ENCODE results near the gene CHST9. TPM values are rescaled to one million over a fixed set of nuclear protein-coding genes. Genes with fewer than 3 reads are reported as not detected.

The CHST9 gene
- total RNA-seq, 4 donors from 2014 or later, result 0.16 to 0.80 (median 0.41) TPM; not detected in 1

- 53 to 60% methylated on average over 8 to 9 of the region's 9 CpGs for WGBS, 2 donors (ENCODE audit: low coverage in 1 of 2)
- H3K4me1 ChIP-seq, result peaks cover 0 to 16% (median 7%) of the 10 kb centered on the region in 4 donors
- H3K4me3 ChIP-seq, result no peak overlapping the region
- TF ChIP-seq EP300 (IDR thresholded peaks at IDR 0.05; ENCODE audit: low read depth), result no peak
- no peak for TF ChIP-seq POLR2AphosphoS5 (IDR thresholded peaks at IDR 0.05)
- TF ChIP-seq POLR2A (IDR thresholded peaks at IDR 0.05), result no peak
- TF ChIP-seq CTCF (IDR thresholded peaks at IDR 0.05), result no peak
- H3K36me3 ChIP-seq, result no peaks in the 10 kb centered on the region
- H3K27me3 ChIP-seq, result peaks cover 25% of the 10 kb centered on the region
- no peak overlapping the region for H3K27ac ChIP-seq
- in situ Hi-C loops (cut with MboI; ENCODE audit: low pct_ligation_motif_present in 1 of 4, low pct_unique_long_range_greater_than_20kb in 1 of 4, low sequenced_read_pairs in 3 of 4), result no loop called here
- intact Hi-C loops (cut with DNase I; ENCODE audit: low total_unique reads), result no loop called here
- DNase-seq, result no peak
- no peaks in the 10 kb centered on the region for H3K9me3 ChIP-seq
Measured at GRCh38 chr18:26863921-26864497, 321.1 kb downstream of the CHST9 start.

- intact Hi-C loops (cut with DNase I; ENCODE audit: low total_unique reads) (no loop called here), in situ Hi-C loops (cut with MboI; ENCODE audit: low pct_ligation_motif_present in 1 of 4, low pct_unique_long_range_greater_than_20kb in 1 of 4, low sequenced_read_pairs in 3 of 4) (no loop called here)
- peaks cover 0 to 8% (median 4%) of the 10 kb centered on the region in 4 donors for H3K4me1 ChIP-seq
- H3K36me3 ChIP-seq, result no peaks in the 10 kb centered on the region
- WGBS, 2 donors (ENCODE audit: low coverage in 1 of 2), result 9% methylated on average over 38 of the region's 40 CpGs; no CpG with 5 or more reads in 1 of the 2 donors
- no peaks in the 10 kb centered on the region for H3K9me3 ChIP-seq
- no peak overlapping the region for H3K27ac ChIP-seq
- peak; percentile 74 for DNase-seq
- H3K27me3 ChIP-seq, result peaks cover 25% of the 10 kb centered on the region
- TF ChIP-seq EP300 (IDR thresholded peaks at IDR 0.05; ENCODE audit: low read depth) (no peak), POLR2A (IDR thresholded peaks at IDR 0.05) (no peak), CTCF (IDR thresholded peaks at IDR 0.05) (no peak)
- H3K4me3 ChIP-seq, result peak overlapping the region in 3 of 4 donors; percentile 3 to 42 (median 27)
Measured at GRCh38 chr18:26863122-26863879, 321.8 kb downstream of the CHST9 start.

GRCh38 chr18:26862084-26862483 is 323.0 kb downstream of the CHST9 start:
- TF ChIP-seq POLR2AphosphoS5 (IDR thresholded peaks at IDR 0.05) (no peak), CTCF (IDR thresholded peaks at IDR 0.05) (no peak), POLR2A (IDR thresholded peaks at IDR 0.05) (no peak), EP300 (IDR thresholded peaks at IDR 0.05; ENCODE audit: low read depth) (no peak)
- in situ Hi-C loops (cut with MboI; ENCODE audit: low pct_ligation_motif_present in 1 of 4, low pct_unique_long_range_greater_than_20kb in 1 of 4, low sequenced_read_pairs in 3 of 4), result no loop called here
- Histone ChIP-seq H3K36me3 (no peaks in the 10 kb centered on the region), H3K4me3 (no peak overlapping the region), H3K27me3 (peaks cover 25% of the 10 kb centered on the region), H3K27ac (no peak overlapping the region), H3K4me1 (peaks cover 0 to 8% (median 3%) of the 10 kb centered on the region in 4 donors), H3K9me3 (no peaks in the 10 kb centered on the region)
- intact Hi-C loops (cut with DNase I; ENCODE audit: low total_unique reads), result no loop called here
- no peak for DNase-seq
- 79 to 88% methylated on average over 2 to 5 of the region's 5 CpGs for WGBS, 2 donors (ENCODE audit: low coverage in 1 of 2)

Data from transverse colon (tissue), 4 donors.